ENCODE data around the gene CSTPP1.

- no peak for TF ChIP-seq CTCF (IDR thresholded peaks at IDR 0.05)
- TF ChIP-seq EZH2 (IDR thresholded peaks at IDR 0.05), result no peak
Measured at GRCh38 chr11:46969379-46969778, 32.8 kb downstream of the CSTPP1 start.
